HFFc6 (cell line): ENCODE results near the gene CCDC7. TPM values are rescaled to one million over a fixed set of nuclear protein-coding genes. Genes with fewer than 3 reads are reported as not detected.
A peak's percentile ranks its signal among the peaks of the same experiment; 100 is the strongest.
"Not testable (repeated sequence)": the region's sequence is repeated elsewhere in the genome, so short reads cannot be mapped to it uniquely, and the experiment has no call there.

ENCODE experiments used
- DNase-seq: peaks from one replicate; pipeline ENCODE4 v3.0.0-alpha.2; 2018
- H3K27ac Mint-ChIP-seq: 2 replicates; pipeline ENCODE4 v1.8.0; 2020; ENCODE audit warnings: mild to moderate bottlenecking, mixed read lengths
- H3K27me3 Mint-ChIP-seq: 2 replicates; pipeline ENCODE4 v1.8.0; 2021; ENCODE audit warnings: mild to moderate bottlenecking, moderate library complexity, mixed read lengths; ENCODE audit not compliant: insufficient read depth
- H3K36me3 Mint-ChIP-seq: 2 replicates; pipeline ENCODE4 v1.8.0; 2021; ENCODE audit warnings: low read depth, mixed read lengths
- H3K4me1 Mint-ChIP-seq: 2 replicates; pipeline ENCODE4 v1.8.0; 2020; ENCODE audit warnings: low read depth, mixed read lengths
- H3K4me3 Mint-ChIP-seq: 2 replicates; pipeline ENCODE4 v1.8.0; 2020; ENCODE audit warnings: mild to moderate bottlenecking, moderate library complexity, mixed read lengths
- H3K9me3 Mint-ChIP-seq: 2 replicates; pipeline ENCODE4 v1.8.0; 2020; ENCODE audit warnings: mild to moderate bottlenecking, mixed read lengths
- total RNA-seq, 6 experiments: library from RNA; stranded (reverse); fragmentation: NEBNext Ultra II Directional; extraction: Animal tissue kit (Norgen Biotek cat#: 25700); gene quantifications; 2 replicates in 1 of 6; 3 replicates in 5 of 6; pipeline ENCODE4 v1.2.3, GENCODE V29; 2021
- TF ChIP-seq, protein P1 (sequence below): fragments of 200-600 bp; sonication (generic); IDR thresholded peaks from 2 replicates; pipeline ENCODE4 v1.5.0; 2021; ENCODE audit warnings: antibody characterized with exemption, mild to moderate bottlenecking

The CCDC7 gene
- total RNA-seq, 6 experiments from 2014 or later, result 3.1 to 3.9 (median 3.7) TPM

DNA sequence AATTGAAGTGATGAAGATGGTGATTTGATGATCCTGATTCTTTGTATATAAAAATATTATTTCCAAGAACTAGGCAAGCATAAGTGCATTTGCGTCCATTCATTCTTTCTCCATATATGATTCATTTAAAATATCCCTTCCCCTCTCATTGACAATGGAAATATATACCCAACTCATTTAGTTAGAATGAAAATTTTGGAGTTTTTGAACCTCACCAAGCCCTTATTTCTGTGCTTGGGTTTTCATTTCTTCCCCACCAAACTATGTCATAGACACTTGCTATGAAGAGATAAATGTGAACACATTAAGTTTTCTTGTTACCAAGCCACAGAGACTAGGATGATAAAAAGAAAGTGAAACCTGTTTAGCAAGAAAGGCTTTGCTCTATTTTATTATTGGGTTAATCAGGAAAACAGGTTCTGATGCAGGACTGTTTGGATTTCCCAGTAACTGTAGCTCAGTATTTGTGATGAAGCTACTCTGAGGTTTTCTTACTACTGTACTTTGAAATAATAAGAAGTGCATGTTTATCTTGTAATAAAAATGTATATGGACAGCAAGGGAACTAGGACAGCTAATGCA lies 443.8 kb downstream of the CCDC7 start:
- Mint-ChIP-seq H3K9me3 (no peaks in the 10 kb centered on the region), H3K36me3 (0 out of 2 replicates have a peak, but pooled peaks cover 4% of the 10 kb centered on the region), H3K4me1 (no peaks in the 10 kb centered on the region), H3K27ac (peak overlapping the region; percentile 8; the same call in 1 of the 2 replicates), H3K4me3 (no peak overlapping the region; the same call in 1 of the 2 replicates), H3K27me3 (peaks cover 7% of the 10 kb centered on the region)
- TF ChIP-seq, protein P1, sequence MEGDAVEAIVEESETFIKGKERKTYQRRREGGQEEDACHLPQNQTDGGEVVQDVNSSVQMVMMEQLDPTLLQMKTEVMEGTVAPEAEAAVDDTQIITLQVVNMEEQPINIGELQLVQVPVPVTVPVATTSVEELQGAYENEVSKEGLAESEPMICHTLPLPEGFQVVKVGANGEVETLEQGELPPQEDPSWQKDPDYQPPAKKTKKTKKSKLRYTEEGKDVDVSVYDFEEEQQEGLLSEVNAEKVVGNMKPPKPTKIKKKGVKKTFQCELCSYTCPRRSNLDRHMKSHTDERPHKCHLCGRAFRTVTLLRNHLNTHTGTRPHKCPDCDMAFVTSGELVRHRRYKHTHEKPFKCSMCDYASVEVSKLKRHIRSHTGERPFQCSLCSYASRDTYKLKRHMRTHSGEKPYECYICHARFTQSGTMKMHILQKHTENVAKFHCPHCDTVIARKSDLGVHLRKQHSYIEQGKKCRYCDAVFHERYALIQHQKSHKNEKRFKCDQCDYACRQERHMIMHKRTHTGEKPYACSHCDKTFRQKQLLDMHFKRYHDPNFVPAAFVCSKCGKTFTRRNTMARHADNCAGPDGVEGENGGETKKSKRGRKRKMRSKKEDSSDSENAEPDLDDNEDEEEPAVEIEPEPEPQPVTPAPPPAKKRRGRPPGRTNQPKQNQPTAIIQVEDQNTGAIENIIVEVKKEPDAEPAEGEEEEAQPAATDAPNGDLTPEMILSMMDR, result no peak
- no peak for DNase-seq

DNA sequence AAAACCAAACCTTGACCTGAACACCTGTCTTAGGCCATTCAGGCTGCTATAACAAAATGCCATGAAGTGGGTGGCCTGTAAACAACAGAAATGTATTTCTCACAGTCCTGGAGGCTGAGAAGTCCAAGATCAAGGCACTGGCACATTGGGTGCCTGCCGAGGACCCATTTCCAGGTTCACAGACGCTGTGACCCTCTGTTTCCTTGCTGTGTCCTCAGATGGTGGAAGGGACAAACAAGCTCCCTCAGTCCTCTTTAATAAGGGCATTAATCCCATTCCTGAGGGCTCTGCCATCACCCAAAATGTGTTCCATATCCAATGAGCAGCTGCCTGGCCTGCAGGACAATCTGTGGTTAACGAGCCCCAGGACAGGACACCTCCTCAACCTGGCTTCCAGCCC lies 444.5 kb downstream of the CCDC7 start:
- H3K4me3 Mint-ChIP-seq, result no peak overlapping the region
- peaks cover 7% of the 10 kb centered on the region for H3K27me3 Mint-ChIP-seq
- TF ChIP-seq, protein P1, result no peak
- H3K27ac Mint-ChIP-seq, result no peak overlapping the region; the same call in 1 of the 2 replicates
- no peaks in the 10 kb centered on the region for H3K4me1 Mint-ChIP-seq
- DNase-seq, result no peak
- H3K9me3 Mint-ChIP-seq, result no peaks in the 10 kb centered on the region
- peaks cover 10% of the 10 kb centered on the region for H3K36me3 Mint-ChIP-seq

DNA sequence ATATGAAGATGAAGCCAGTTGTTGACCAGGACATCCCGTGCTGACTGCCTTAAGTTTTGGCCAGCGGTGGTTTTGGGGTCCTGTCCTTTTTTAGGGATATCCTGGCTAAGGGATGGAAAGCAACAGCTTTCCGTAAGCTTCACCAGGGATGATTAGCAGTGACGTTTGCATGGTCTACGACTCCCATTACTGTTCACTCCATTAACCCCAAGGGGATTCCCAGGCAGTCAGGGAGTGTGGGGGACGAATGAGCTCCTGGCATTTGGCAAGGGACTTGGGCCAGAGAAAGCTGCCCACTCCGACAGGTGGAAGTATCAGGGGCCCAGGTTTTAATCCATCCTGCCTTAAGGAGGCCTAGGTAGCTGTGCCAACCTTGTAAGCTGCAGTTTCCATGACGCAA lies 445.3 kb downstream of the CCDC7 start:
- Mint-ChIP-seq H3K27ac (no peak overlapping the region; the same call in 1 of the 2 replicates), H3K27me3 (peaks cover 7% of the 10 kb centered on the region), H3K9me3 (no peaks in the 10 kb centered on the region), H3K36me3 (peaks cover 18% of the 10 kb centered on the region), H3K4me3 (no peak overlapping the region), H3K4me1 (no peaks in the 10 kb centered on the region)
- no peak for DNase-seq
- TF ChIP-seq, protein P1, result no peak

DNA sequence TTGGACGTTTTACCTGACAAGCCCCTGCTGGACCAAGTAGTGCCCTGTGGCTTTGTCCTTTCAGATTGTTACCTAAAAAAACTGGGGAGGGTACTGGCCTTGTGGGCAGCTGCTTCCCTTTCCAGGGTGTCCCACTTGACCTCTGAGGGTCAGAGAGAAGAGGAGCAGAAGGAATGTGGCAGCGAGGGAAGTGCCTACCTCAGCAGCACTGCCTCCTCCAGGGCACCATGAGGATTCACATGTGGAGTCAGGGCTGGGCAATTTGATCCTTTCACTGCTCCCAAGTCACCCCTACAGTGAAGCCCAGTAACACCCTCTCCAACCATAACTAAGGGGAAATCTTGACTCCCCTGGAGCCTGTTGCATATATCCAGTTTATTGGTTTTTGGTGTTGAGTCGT lies 447.5 kb downstream of the CCDC7 start:
- Mint-ChIP-seq H3K27me3 (peaks cover 10% of the 10 kb centered on the region), H3K4me1 (no peaks in the 10 kb centered on the region), H3K36me3 (peaks cover 40% of the 10 kb centered on the region), H3K27ac (no peak overlapping the region), H3K4me3 (no peak overlapping the region), H3K9me3 (no peaks in the 10 kb centered on the region)
- TF ChIP-seq, protein P1, result peak; percentile 29; the same call in 1 of the 2 replicates
- DNase-seq, result no peak

DNA sequence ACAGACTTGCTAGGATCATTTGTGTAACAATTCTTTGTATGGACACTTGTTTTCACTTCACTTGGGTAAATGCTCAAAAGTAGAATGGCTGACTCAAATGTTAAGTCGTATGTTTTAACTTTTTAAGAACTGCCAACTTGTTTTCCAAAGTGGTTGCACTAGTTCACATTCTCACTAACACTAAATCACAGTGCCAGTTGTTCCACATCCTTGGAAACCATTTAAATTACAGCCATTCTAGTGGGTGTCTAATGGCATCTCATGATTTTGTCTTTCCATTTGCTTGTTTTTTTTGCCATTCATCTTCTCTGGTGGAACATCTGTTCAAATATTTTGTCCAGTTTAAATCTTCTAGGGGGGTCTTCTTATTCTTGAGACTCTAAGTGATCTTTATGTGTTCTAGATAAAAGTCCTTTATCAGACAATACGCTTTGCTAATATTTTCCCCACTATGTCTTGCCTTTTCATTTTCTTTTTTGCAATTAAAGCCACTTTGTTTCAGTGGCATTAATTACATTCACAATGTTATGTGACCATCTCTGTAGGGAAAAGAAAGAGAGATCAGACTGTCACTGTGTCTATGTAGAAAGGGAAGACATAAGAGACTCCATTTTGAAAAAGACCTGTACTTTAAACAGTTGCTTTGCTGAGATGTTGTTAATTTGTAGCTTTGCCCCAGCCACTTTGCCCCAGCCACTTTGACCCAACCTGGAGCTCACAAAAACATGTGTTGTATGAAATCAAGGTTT lies 448.1 kb downstream of the CCDC7 start:
- TF ChIP-seq, protein P1, result no peak
- no peak for DNase-seq
- no peaks in the 10 kb centered on the region for H3K9me3 Mint-ChIP-seq
- no peak overlapping the region; the same call in 1 of the 2 replicates for H3K27ac Mint-ChIP-seq
- no peak overlapping the region; the same call in 1 of the 2 replicates for H3K4me3 Mint-ChIP-seq
- peaks cover 10% of the 10 kb centered on the region for H3K27me3 Mint-ChIP-seq
- no peaks in the 10 kb centered on the region for H3K4me1 Mint-ChIP-seq
- peaks cover 46% of the 10 kb centered on the region for H3K36me3 Mint-ChIP-seq

DNA sequence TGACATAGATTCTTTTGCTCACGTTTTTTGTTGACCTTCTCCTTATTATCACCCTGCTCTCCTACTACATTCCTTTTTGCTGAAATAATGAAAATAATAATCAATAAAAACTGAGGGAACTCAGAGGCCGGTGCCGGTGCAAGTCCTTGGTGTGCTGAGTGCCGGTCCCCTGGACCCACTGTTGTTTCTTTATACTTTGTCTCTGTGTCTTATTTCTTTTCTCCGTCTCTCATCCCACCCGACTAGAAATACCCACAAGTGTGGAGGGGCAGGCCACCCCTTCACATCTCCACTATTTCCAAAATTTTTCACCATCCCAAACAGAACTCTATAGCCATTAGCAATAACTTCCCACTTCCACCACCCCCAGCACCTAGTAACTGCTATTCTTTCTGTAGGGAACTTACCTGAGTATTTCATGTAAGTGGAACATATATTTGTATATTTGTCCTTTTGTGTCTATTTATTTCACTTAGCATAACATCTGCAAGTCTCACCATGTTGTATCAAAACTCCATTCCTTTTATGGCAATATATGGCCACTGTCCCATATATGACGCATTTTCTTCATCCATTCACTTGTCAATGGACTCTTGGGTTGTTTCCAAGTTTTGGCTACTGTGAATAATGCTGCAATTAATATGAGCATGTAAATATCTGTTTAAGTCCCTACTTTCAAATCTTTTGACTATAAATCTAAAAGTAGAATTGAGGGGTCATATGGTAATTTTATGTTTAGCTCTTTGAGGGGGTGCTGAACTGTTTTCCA lies 449.4 kb downstream of the CCDC7 start:
- H3K9me3 Mint-ChIP-seq, DNase-seq, H3K4me3 Mint-ChIP-seq, H3K4me1 Mint-ChIP-seq: not testable (repeated sequence)
- Mint-ChIP-seq H3K36me3 (peaks cover 54% of the 10 kb centered on the region), H3K27me3 (peaks cover 11% of the 10 kb centered on the region; the same call in 1 of the 2 replicates), H3K27ac (peak overlapping the region; percentile 1)
